Spinal cord (tissue), 10 donors: ENCODE measurements around the gene IARS2. TPM values are rescaled to one million over a fixed set of nuclear protein-coding genes. Genes with fewer than 3 reads are reported as not detected.
"Not testable (repeated sequence)": the region's sequence is repeated elsewhere in the genome, so short reads cannot be mapped to it uniquely, and the experiment has no call there.

Experiments
- DNase-seq, 6 donors: peaks; one replicate each; pipeline versions ENCODE4 v3.0.0 to v3.0.0-alpha.2; 2013 to 2015; ENCODE audit warnings: low spot score in 6 of 6, low read depth in 4 of 6
- H3K27ac ChIP-seq: one replicate; pipeline ENCODE4 v1.5.1; 2013; ENCODE audit warnings: low read depth, low read length, control low read depth
- H3K27me3 ChIP-seq: one replicate; pipeline ENCODE4 v1.6.1; 2013; ENCODE audit warnings: low read length; ENCODE audit not compliant: control insufficient read depth, insufficient read depth
- H3K36me3 ChIP-seq: one replicate; pipeline ENCODE4 v1.6.1; 2013; ENCODE audit warnings: low read length; ENCODE audit not compliant: control insufficient read depth, insufficient read depth
- H3K4me1 ChIP-seq: one replicate; pipeline ENCODE4 v1.6.1; 2013; ENCODE audit warnings: low read length; ENCODE audit not compliant: control insufficient read depth, insufficient read depth
- H3K4me3 ChIP-seq: one replicate; pipeline ENCODE4 v1.5.1; 2013; ENCODE audit warnings: low read depth, low read length, control low read depth
- H3K9me3 ChIP-seq: one replicate; pipeline ENCODE4 v1.6.1; 2013; ENCODE audit warnings: low read length; ENCODE audit not compliant: control insufficient read depth, insufficient read depth
- WGBS: methylation state at CpG from one replicate; pipeline ENCODE4 v1.1.5; 2013; ENCODE audit warnings: missing lambda C conversion rate; ENCODE audit not compliant: insufficient coverage; 5-methylcytosine and 5-hydroxymethylcytosine counted together
- polyA plus RNA-seq, 2 donors: library from polyadenylated mRNA; unstranded; fragments of 120-200 nt; gene quantifications; one replicate each; pipeline ENCODE4 v1.2.1, GENCODE V29; 2013; ENCODE audit not compliant: insufficient read length in 2 of 2
- total RNA-seq, 2 donors: library from RNA; depleted of rRNA in 1 of 2; stranded (reverse); fragments of 120-200 nt in 1 of 2; fragments of >200 nt in 1 of 2; gene quantifications; one replicate each; pipeline versions ENCODE4 v1.2.3 to v1.2.4, GENCODE V29; 2013 to 2014
- donor health status: healthy.

IARS2 gene
- total and polyA plus RNA-seq, 4 donors: 51.9 to 77.3 (median 59.4) TPM

DNA sequence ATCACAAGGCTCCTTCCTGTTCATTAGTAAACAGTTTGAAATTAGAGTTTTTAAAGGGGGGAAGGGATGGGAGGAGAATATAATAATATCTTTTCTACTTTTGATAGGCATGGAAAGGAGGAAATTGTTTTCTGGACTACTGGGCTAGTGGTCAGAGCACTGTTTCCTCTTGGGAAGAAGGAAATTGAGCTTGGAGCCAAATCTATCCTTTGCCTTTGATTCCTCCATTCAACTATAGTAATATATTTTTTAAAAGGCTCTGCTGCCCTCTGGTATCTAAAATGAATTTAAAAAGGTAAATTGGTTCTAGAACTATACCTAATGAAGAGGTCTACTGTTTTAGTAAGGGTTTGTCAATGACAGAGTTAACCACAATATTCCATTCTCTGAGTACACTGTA, 5.9 kb downstream of the IARS2 start:
- no peak overlapping the region for H3K4me3 ChIP-seq
- H3K27me3 ChIP-seq: no peaks in the 10 kb centered on the region
- H3K9me3 ChIP-seq: no peaks in the 10 kb centered on the region
- no peak for DNase-seq
- no peak overlapping the region for H3K27ac ChIP-seq
- H3K36me3 ChIP-seq: peaks cover 41% of the 10 kb centered on the region
- H3K4me1 ChIP-seq: peaks cover 4% of the 10 kb centered on the region

DNA sequence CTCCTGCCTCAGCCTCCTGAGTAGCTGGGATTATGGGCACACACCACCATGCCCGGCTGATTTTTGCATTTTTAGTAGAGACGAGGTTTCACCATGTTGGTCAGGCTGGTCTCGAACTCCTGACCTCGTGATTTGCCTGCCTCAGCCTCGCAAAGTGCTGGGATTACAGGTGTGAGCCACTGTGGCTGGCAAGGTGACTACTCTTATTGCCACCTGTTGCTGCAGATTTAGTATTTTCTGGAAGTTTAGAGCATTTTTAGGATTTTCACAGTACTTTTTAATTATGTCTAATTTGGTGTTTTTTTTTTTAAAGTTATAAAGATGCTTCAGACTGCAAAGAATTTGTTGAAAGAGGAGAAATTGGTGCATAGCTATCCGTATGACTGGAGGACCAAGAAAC, 16.5 kb downstream of the IARS2 start:
- WGBS: 98% methylated on average over 6 of the region's 6 CpGs
- not testable (repeated sequence) for DNase-seq, H3K9me3 ChIP-seq, H3K27me3 ChIP-seq, H3K4me1 ChIP-seq, H3K4me3 ChIP-seq, H3K27ac ChIP-seq
- peaks cover 26% of the 10 kb centered on the region for H3K36me3 ChIP-seq

DNA sequence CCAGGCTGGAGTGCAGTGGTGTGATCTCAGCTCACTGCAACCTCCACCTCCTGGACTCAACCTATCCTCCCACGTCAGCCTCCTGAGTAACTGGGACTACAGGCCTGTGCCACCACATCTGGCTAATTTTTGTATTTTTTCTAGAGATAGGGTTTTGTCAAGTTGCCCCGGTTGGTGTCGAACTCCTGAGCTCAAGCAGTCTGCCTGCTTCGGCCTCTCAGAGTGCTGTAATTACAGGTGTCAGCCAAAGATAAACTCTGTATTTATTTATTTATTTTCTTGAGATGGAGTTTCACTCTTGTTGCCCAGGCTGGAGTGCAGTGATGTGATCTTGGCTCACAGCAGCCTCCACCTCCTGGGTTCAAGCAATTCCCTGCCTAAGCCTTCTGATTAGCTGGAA, 18.7 kb downstream of the IARS2 start:
- WGBS: 100% methylated on average over 1 of the region's 4 CpGs
- peaks cover 34% of the 10 kb centered on the region for H3K36me3 ChIP-seq
- H3K27me3 ChIP-seq, DNase-seq, H3K4me1 ChIP-seq, H3K4me3 ChIP-seq, H3K9me3 ChIP-seq, H3K27ac ChIP-seq: not testable (repeated sequence)

DNA sequence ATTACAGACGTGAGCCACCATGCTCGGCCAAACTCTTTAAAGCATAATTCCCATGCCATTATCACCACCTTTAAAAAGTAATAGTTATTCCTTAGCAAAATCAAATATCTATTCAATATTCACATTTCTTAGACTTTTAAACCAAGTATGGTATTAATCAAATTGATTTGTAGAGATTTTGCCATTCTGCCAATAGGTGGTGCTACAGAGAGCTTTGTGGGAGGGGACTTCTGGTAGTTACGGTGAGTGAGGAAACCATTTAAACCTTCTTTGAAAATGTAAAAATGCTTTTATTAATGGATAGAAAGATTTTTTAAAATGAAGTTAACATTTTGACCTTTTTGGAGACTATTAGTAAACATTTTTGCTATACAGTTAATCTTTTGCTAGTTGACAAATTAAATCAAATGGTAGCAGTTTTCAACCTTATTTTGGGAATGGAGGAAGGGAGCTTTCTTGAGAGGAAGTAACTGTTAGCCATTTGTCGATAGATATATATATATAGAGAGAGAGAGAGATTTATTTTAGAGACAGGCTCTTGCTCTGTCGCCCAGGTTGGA, 19.3 kb downstream of the IARS2 start:
- H3K27me3 ChIP-seq: no peaks in the 10 kb centered on the region
- H3K9me3 ChIP-seq: no peaks in the 10 kb centered on the region
- H3K4me3 ChIP-seq: no peak overlapping the region
- peaks cover 32% of the 10 kb centered on the region for H3K36me3 ChIP-seq
- no peak overlapping the region for H3K27ac ChIP-seq
- DNase-seq: peak in 2 of 6 donors; percentile 24 to 28
- no peaks in the 10 kb centered on the region for H3K4me1 ChIP-seq
- WGBS: 83% methylated on average over 2 of the region's 5 CpGs

DNA sequence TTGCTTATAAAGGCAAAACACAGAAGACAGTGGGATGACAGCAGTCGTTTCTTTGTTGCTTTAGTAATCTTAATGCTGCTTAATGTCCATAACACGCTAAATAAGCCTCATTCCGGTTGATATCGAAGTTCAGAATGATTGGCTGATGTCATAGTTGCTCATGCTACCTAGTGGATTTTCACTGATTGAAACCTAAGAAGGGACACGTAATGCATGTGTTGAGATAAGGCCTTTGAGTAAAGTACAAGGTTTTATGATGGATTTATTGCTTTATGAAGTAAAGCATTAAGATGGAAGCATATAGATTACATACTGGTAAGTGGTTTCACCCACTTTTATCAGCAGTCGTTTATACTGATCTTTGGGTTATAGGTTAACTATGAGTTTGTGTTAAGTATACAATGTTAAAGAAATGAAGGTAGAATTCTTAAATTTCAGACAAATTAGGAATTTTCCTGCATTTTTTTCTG, 25.1 kb downstream of the IARS2 start:
- H3K4me3 ChIP-seq: no peak overlapping the region
- 100% methylated on average over 2 of the region's 6 CpGs for WGBS
- H3K27ac ChIP-seq: no peak overlapping the region
- no peaks in the 10 kb centered on the region for H3K9me3 ChIP-seq
- H3K4me1 ChIP-seq: no peaks in the 10 kb centered on the region
- H3K27me3 ChIP-seq: no peaks in the 10 kb centered on the region
- H3K36me3 ChIP-seq: peaks cover 13% of the 10 kb centered on the region
- DNase-seq: no peak

DNA sequence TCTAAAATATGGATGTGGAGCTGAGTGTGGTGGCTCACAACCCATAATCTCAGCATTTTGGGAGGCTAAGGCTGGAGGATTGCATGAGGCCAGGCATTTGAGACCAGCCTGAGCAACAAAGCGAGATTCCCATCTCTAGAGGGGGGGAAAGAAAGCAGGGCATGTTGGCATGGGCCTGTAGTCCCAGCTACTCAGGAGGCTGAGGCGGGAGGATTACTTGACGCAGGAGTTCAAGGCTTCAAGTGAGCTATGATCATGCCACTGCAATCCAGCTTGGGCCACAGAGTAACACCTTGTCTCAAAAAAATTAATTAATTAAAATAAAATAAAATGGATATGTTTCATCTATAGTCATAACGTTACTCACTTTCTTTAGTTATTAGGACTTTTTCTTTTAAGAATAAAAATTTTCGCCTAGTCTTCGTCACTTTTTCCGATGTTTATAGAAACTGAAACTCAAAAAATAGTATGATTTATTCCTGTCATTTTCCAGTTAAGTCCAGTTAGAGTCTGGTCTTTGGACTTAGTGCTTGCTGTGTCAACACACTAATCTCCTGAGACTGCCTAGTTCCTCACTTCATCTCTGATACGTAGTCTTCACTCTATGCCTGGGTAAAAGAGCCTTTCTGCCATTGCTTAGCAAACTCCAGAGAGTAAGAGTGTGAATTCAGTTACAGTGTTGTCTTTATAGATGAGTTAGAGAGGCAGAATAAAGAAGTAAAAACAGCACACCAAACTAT, 28.0 kb downstream of the IARS2 start:
- Histone ChIP-seq H3K9me3 (no peaks in the 10 kb centered on the region), H3K4me1 (no peaks in the 10 kb centered on the region), H3K36me3 (peaks cover 9% of the 10 kb centered on the region), H3K27me3 (no peaks in the 10 kb centered on the region), H3K27ac (no peak overlapping the region), H3K4me3 (no peak overlapping the region)
- 88% methylated on average over 1 of the region's 8 CpGs for WGBS
- no peak for DNase-seq

DNA sequence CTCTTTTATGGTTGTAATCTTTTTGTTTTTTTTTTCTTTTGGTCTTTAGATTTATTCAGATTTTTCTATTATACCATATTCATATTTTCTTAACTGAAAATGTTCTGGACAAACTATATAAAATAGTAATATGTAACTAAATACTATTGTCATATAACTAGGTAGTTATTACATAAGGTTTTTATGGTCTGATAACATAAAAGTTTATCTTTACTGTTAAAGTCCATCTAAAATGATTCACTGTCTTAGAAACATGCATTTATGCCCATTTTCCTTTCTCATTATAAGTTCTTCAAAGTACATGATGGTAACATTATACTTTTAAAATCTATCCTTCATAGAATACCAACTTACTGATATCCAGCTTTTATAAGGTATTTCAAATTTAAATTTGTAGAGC, 29.1 kb downstream of the IARS2 start:
- Histone ChIP-seq H3K27ac (no peak overlapping the region), H3K4me3 (no peak overlapping the region), H3K36me3 (peaks cover 7% of the 10 kb centered on the region), H3K4me1 (no peaks in the 10 kb centered on the region), H3K9me3 (no peaks in the 10 kb centered on the region), H3K27me3 (no peaks in the 10 kb centered on the region)
- DNase-seq: no peak

DNA sequence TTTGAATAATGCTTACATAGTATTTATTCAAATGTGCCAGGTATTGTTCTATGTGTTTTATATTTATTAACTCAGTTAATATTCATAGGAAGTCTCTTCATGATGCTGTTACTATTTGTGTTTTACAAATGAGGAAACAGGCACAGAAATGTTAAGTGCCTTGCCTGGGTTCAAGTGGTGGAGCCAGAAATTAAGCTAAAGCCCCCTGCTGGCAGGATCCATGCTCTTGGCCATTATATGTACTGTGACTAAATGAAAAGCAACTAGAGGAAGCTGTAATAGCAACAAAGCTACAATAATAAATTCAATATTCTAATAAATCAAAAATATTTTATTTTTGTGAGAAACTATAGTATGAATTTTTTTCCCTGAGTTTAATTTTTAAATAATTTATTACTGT, 30.0 kb downstream of the IARS2 start:
- H3K4me3 ChIP-seq: no peak overlapping the region
- no peak overlapping the region for H3K27ac ChIP-seq
- peak in 1 of 6 donors; percentile 17 for DNase-seq
- H3K4me1 ChIP-seq: no peaks in the 10 kb centered on the region
- no peaks in the 10 kb centered on the region for H3K27me3 ChIP-seq
- peaks cover 7% of the 10 kb centered on the region for H3K36me3 ChIP-seq
- H3K9me3 ChIP-seq: no peaks in the 10 kb centered on the region

DNA sequence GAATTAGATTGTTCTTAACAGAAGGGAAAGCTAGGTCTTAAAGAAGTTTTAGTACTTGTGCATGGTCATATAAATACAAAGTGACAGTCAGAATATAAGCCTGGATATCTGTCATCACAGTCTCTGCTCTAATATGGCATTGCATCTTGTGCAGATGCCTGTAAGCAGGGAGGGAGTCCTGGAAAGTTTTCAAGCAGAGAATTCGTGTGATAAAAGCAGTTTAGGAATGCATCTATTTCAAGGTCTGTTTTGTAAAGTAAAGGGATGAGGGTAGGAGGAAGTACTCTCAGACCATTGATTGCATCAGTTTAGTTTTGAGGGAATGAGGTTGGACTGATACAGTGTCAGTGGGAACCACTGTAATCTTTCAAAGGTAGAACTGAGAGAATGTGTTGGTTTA, 30.6 kb downstream of the IARS2 start:
- no peaks in the 10 kb centered on the region for H3K27me3 ChIP-seq
- H3K4me3 ChIP-seq: no peak overlapping the region
- peaks cover 7% of the 10 kb centered on the region for H3K36me3 ChIP-seq
- DNase-seq: no peak
- no peak overlapping the region for H3K27ac ChIP-seq
- H3K9me3 ChIP-seq: no peaks in the 10 kb centered on the region
- WGBS: 25% methylated on average over 1 of the region's 1 CpG
- no peaks in the 10 kb centered on the region for H3K4me1 ChIP-seq

DNA sequence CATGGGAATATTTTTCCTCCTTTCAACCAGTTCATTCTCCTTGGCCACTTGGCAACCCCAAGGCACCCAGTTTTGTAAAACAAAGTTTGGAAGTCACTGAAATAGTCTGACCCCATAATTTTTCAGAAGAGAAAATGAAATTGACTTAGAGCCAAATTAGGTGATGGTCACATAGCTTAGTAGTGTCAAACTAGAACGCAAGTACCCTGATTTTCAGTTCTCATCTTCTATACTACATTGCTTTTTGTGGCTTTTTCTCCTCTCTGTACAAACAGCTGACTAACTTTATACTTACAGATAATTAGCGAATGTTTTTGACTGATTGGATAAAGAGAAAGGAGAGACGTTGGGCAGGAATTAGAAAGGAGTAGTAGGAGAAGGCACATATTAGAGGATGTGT, 33.1 kb downstream of the IARS2 start:
- no peaks in the 10 kb centered on the region for H3K27me3 ChIP-seq
- 88% methylated on average over 1 of the region's 3 CpGs for whole genome bisulfite sequencing
- DNase-seq: no peak
- H3K36me3 ChIP-seq: peaks cover 3% of the 10 kb centered on the region
- no peak overlapping the region for H3K27ac ChIP-seq
- H3K4me1 ChIP-seq: no peaks in the 10 kb centered on the region
- no peak overlapping the region for H3K4me3 ChIP-seq
- H3K9me3 ChIP-seq: no peaks in the 10 kb centered on the region
